Ecto neural progenitor cell (in vitro differentiated cells): ENCODE data around the gene PER1.

Source experiments
- DNase-seq: peaks from one replicate; pipeline ENCODE4 v3.0.0-alpha.2; 2018; ENCODE audit warnings: low spot score

The PER1 gene

DNA sequence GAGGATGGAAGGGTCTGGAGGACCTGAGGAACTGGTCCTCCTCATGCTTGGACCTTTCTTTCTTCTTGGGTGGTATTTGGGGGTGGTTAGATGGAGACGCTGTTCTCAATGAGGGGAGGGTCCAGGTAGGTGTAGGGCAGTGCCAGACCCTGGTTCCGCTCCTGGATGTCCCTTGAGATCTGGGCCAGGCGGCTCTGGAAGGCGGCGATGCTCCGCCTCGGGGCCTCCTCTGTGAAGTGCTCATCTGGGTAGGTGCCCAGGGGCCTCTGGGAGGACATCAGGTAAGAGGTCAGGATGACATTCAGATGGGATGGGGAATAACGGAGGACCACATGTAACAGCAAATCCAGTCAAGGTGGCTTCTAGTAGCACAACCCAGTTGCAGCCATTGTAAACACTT lies 55.7 kb downstream of the PER1 start:
- no peak for DNase-seq

GRCh38 chr17:8095361-8095760 lies 56.8 kb downstream of the PER1 start:
- no peak for DNase-seq

- no peak for DNase-seq
Observed at GRCh38 chr17:8091033-8091687, 61.0 kb downstream of the PER1 start.
